RKO (cell line): Measurements from ENCODE around the gene SH3D19.
"Not testable (repeated sequence)": the region's sequence is repeated elsewhere in the genome, so short reads cannot be mapped to it uniquely, and the experiment has no call there.

ENCODE experiments used
- DNase-seq: peaks from one replicate; pipeline ENCODE4 v3.0.0-alpha.2; 2016; ENCODE audit warnings: low spot score

SH3D19 gene

GRCh38 chr4:151267822-151268535 is 57.4 kb downstream of the SH3D19 start:
- peak; percentile 8 for DNase-seq

GRCh38 chr4:151267104-151267503 is 58.3 kb downstream of the SH3D19 start:
- no peak for DNase-seq

- DNase-seq: no peak
These were observed 58.9 kb downstream of the SH3D19 start for GRCh38 chr4:151266497-151266896.

- DNase-seq: no peak
These were observed 62.0 kb downstream of the SH3D19 start for GRCh38 chr4:151263455-151263854.

- peak; percentile 22 for DNase-seq
These were observed 64.9 kb downstream of the SH3D19 start for GRCh38 chr4:151260526-151260925.

GRCh38 chr4:151259752-151260151 is 65.7 kb downstream of the SH3D19 start:
- no peak for DNase-seq

- no peak for DNase-seq
These were observed 67.7 kb downstream of the SH3D19 start for GRCh38 chr4:151257704-151258103.

GRCh38 chr4:151256134-151256533 is 69.3 kb downstream of the SH3D19 start:
- no peak for DNase-seq

GRCh38 chr4:151255680-151256079 is 69.7 kb downstream of the SH3D19 start:
- not testable (repeated sequence) for DNase-seq

GRCh38 chr4:151255226-151255625 is 70.2 kb downstream of the SH3D19 start:
- not testable (repeated sequence) for DNase-seq

- no peak for DNase-seq
These were observed 73.7 kb downstream of the SH3D19 start for GRCh38 chr4:151251603-151252304.

GRCh38 chr4:151250706-151251105 is 74.7 kb downstream of the SH3D19 start:
- DNase-seq: no peak

- DNase-seq: no peak
These were observed 76.9 kb downstream of the SH3D19 start for GRCh38 chr4:151248519-151248918.

- DNase-seq: no peak
These were observed 78.0 kb downstream of the SH3D19 start for GRCh38 chr4:151247395-151247794.

GRCh38 chr4:151246742-151247141 is 78.7 kb downstream of the SH3D19 start:
- no peak for DNase-seq

- no peak for DNase-seq
These were observed 83.1 kb downstream of the SH3D19 start for GRCh38 chr4:151242305-151242704.

- no peak for DNase-seq
These were observed 85.8 kb downstream of the SH3D19 start for GRCh38 chr4:151239608-151240007.

GRCh38 chr4:151238477-151238876 is 86.9 kb downstream of the SH3D19 start:
- peak; percentile 10 for DNase-seq

GRCh38 chr4:151236036-151236435 is 89.4 kb downstream of the SH3D19 start:
- DNase-seq: no peak

- DNase-seq: not testable (repeated sequence)
These were observed 90.0 kb downstream of the SH3D19 start for GRCh38 chr4:151235373-151235772.

- DNase-seq: no peak
These were observed 91.8 kb downstream of the SH3D19 start for GRCh38 chr4:151233600-151233999.

GRCh38 chr4:151231915-151232595 is 93.3 kb downstream of the SH3D19 start:
- no peak for DNase-seq
